Testis (tissue), 3 donors: ENCODE data around the gene ARHGEF28. TPM values are rescaled to one million over a fixed set of nuclear protein-coding genes. Genes with fewer than 3 reads are reported as not detected.

ENCODE experiments used
- DNase-seq: peaks from one replicate; pipeline ENCODE4 v3.0.0-alpha.2; 2019
- H3K27ac ChIP-seq, 2 donors: fragments of 200-600 bp; sonication (generic); one replicate each; pipeline ENCODE4 v1.5.1; 2019
- H3K27me3 ChIP-seq: fragments of 200-600 bp; sonication (generic); one replicate; pipeline ENCODE4 v1.5.1; 2019
- H3K36me3 ChIP-seq: fragments of 200-600 bp; sonication (generic); one replicate; pipeline ENCODE4 v1.5.1; 2017; ENCODE audit warnings: low read depth; ENCODE audit errors: missing control alignments
- H3K4me1 ChIP-seq: fragments of 200-600 bp; sonication (generic); one replicate; pipeline ENCODE4 v1.5.1; 2019
- H3K4me3 ChIP-seq, 2 donors: fragments of 200-600 bp; sonication (generic); one replicate each; pipeline ENCODE4 v1.5.1; 2017 to 2019
- H3K9me3 ChIP-seq: fragments of 200-600 bp; sonication (generic); one replicate; pipeline ENCODE4 v1.5.1; 2017
- CTCF ChIP-seq, 3 experiments: fragments of 450-650 bp in 2 of 3; fragments of 200-600 bp in 1 of 3; sonication (generic) in 1 of 3; IDR thresholded peaks; one replicate each; pipeline ENCODE4 v1.5.1; 2016 to 2019; ENCODE audit warnings: antibody characterized with exemption in 3 of 3, mild to moderate bottlenecking in 2 of 3, moderate library complexity in 1 of 3
- POLR2A ChIP-seq: fragments of 450-650 bp; IDR thresholded peaks from one replicate; pipeline ENCODE4 v1.6.1; 2017; ENCODE audit warnings: antibody characterized with exemption, mild to moderate bottlenecking, moderate library complexity
- WGBS, 2 donors: methylation state at CpG; one replicate each; pipeline ENCODE4 v1.1.5; 2018; 5-methylcytosine and 5-hydroxymethylcytosine counted together
- intact Hi-C: fragments of 100-400 bp; cut with DNase I; formaldehyde crosslinking; loops from one replicate; pipeline ENCODE4 v1.15.1; 2023; ENCODE audit warnings: low total_unique reads
- polyA plus RNA-seq: library from polyadenylated mRNA; stranded (reverse); fragments of 350-450 nt; fragmentation: Illumina TruSeq; extraction: RNeasy Lipid Tissue Mini Kit (QIAGEN cat#74804); gene quantifications from one replicate; pipeline ENCODE4 v1.2.3, GENCODE V29; 2014; ENCODE audit warnings: low read depth, low replicate concordance; ENCODE audit not compliant: insufficient read depth
- total RNA-seq, 2 donors: library from RNA; depleted of rRNA; stranded (reverse); fragments of >200 nt; gene quantifications; one replicate each; pipeline ENCODE4 v1.2.3, GENCODE V29; 2016

The ARHGEF28 gene
- total and polyA plus RNA-seq, 3 donors from 2014 or later = 3.9 to 8.7 (median 8.0) TPM

- WGBS, 2 donors = 33 to 58% methylated on average over 10 to 11 of the region's 11 CpGs
- intact Hi-C loops = no loop called here
- DNase-seq = peak; percentile 65
- Histone ChIP-seq H3K4me3 (no peak overlapping the region), H3K4me1 (peaks cover 21% of the 10 kb centered on the region), H3K27me3 (no peaks in the 10 kb centered on the region), H3K36me3 (no peaks in the 10 kb centered on the region), H3K9me3 (no peaks in the 10 kb centered on the region), H3K27ac (peak overlapping the region; percentile 25 to 69)
- TF ChIP-seq CTCF (IDR thresholded peaks at IDR 0.05) (no peak), POLR2A (no peak)
Measured at GRCh38 chr5:73748510-73749400, 122.8 kb downstream of the ARHGEF28 start.

GRCh38 chr5:73749485-73750270 lies 123.7 kb downstream of the ARHGEF28 start:
- peak; percentile 36 for DNase-seq
- TF ChIP-seq CTCF (IDR thresholded peaks at IDR 0.05) (no peak), POLR2A (no peak)

GRCh38 chr5:73751254-73751914 lies 125.4 kb downstream of the ARHGEF28 start:
- Histone ChIP-seq H3K27ac (no peak overlapping the region), H3K9me3 (no peaks in the 10 kb centered on the region), H3K36me3 (no peaks in the 10 kb centered on the region), H3K4me3 (no peak overlapping the region), H3K27me3 (no peaks in the 10 kb centered on the region), H3K4me1 (peaks cover 11% of the 10 kb centered on the region)
- DNase-seq = no peak
- TF ChIP-seq POLR2A (no peak), CTCF (IDR thresholded peaks at IDR 0.05) (no peak)
- 76 to 84% methylated on average over 7 of the region's 7 CpGs for WGBS, 2 donors
- intact Hi-C loops = no loop called here

More at GRCh38 chr5:73749485-73750270, 123.7 kb downstream of the ARHGEF28 start:
- H3K4me3 ChIP-seq = no peak overlapping the region
- peak overlapping the region in 1 of 2 donors; percentile 69 for H3K27ac ChIP-seq
- intact Hi-C loops = no loop called here
- H3K4me1 ChIP-seq = peaks cover 21% of the 10 kb centered on the region
- H3K27me3 ChIP-seq = no peaks in the 10 kb centered on the region
- H3K9me3 ChIP-seq = no peaks in the 10 kb centered on the region
- 53 to 63% methylated on average over 11 of the region's 11 CpGs for WGBS, 2 donors
- no peaks in the 10 kb centered on the region for H3K36me3 ChIP-seq

GRCh38 chr5:73754254-73754653 lies 128.3 kb downstream of the ARHGEF28 start:
- H3K27me3 ChIP-seq = no peaks in the 10 kb centered on the region
- no peak for DNase-seq
- 83 to 86% methylated on average over 4 of the region's 4 CpGs for WGBS, 2 donors
- peaks cover 10% of the 10 kb centered on the region for H3K4me1 ChIP-seq
- no peaks in the 10 kb centered on the region for H3K9me3 ChIP-seq
- H3K36me3 ChIP-seq = no peaks in the 10 kb centered on the region
- H3K4me3 ChIP-seq = no peak overlapping the region
- no peak overlapping the region for H3K27ac ChIP-seq
- TF ChIP-seq CTCF (IDR thresholded peaks at IDR 0.05) = no peak
- no peak for TF ChIP-seq POLR2A
- intact Hi-C loops = no loop called here
